M059J (cell line): ENCODE data around the gene AFAP1. TPM values are rescaled to one million over a fixed set of nuclear protein-coding genes. Genes with fewer than 3 reads are reported as not detected.

Source experiments
- DNase-seq: peaks from one replicate; pipeline ENCODE4 v3.0.0-alpha.2; 2012; ENCODE audit warnings: low read depth
- total RNA-seq: library from RNA; depleted of rRNA; stranded (reverse); fragments of >200 nt; shearing (Covaris generic); gene quantifications from 2 replicates; pipeline ENCODE4 v1.2.3, GENCODE V29; 2014; rRNA removed

Gene AFAP1, protein sequence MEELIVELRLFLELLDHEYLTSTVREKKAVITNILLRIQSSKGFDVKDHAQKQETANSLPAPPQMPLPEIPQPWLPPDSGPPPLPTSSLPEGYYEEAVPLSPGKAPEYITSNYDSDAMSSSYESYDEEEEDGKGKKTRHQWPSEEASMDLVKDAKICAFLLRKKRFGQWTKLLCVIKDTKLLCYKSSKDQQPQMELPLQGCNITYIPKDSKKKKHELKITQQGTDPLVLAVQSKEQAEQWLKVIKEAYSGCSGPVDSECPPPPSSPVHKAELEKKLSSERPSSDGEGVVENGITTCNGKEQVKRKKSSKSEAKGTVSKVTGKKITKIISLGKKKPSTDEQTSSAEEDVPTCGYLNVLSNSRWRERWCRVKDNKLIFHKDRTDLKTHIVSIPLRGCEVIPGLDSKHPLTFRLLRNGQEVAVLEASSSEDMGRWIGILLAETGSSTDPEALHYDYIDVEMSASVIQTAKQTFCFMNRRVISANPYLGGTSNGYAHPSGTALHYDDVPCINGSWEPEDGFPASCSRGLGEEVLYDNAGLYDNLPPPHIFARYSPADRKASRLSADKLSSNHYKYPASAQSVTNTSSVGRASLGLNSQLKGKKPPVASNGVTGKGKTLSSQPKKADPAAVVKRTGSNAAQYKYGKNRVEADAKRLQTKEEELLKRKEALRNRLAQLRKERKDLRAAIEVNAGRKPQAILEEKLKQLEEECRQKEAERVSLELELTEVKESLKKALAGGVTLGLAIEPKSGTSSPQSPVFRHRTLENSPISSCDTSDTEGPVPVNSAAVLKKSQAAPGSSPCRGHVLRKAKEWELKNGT
- 38.8 and 53.8 TPM in 2 replicates for total RNA-seq

DNA sequence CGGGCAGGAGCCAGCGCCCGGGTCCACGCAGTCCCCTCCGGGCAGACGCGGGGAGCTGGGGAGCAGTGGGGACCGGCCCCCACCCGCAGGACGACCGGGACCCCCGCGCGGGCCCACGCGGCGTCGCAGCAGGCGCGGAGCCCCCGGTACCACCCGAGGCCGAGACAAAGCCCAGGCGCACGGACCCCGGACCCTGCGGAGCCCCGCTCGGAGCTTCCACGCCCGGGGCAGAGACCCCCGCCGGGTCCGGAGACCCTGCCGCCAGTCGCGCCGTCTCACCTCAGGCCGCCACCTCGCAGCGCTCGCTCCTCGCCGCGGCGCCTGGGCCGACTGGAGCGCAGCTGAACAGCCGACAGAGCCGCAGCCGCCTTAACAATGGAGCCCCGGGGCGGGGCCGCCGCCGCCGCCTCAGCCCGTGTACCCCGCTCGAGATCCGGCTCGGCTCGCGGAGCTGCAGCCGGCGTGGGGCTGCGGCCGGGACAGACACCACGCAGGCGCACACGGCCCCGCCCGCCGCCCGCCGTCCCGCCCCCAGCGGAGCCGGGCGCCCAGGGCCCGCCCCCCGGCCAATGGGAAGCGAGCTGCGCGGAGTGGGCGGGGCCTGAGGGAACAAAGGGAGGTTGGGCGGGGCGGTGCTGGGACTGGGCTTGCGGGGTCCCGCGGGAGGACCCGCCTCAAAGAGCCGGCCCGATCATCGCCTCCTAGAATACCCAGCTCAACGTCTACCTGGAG lies at the start of gene AFAP1:
AFAP1 (minus strand) TSS at position 485 of the 732 bp plus-strand sequence. CDS start 67,783 bp downstream, outside the sequence.
- peak; percentile 80 for DNase-seq

DNA sequence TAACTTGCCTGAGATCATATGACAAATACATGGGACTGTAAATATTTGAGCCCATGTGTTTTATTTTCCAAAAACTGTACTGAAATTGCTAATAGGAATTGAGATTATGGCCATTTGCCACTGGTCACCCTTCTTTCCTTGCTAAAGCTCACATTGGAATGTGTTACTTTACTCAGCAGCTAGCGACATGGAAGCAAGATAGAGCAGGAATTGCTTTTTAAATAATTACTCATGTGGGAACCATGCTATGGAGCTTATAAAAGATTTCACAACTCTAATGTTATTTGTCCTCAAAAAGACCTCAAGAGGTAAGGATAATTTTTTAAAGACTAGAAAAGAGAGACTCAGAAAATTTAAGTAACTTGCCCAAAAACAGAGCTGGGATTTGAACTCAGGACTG lies 48.8 kb upstream of the AFAP1 start:
- DNase-seq: peak; percentile 48

DNA sequence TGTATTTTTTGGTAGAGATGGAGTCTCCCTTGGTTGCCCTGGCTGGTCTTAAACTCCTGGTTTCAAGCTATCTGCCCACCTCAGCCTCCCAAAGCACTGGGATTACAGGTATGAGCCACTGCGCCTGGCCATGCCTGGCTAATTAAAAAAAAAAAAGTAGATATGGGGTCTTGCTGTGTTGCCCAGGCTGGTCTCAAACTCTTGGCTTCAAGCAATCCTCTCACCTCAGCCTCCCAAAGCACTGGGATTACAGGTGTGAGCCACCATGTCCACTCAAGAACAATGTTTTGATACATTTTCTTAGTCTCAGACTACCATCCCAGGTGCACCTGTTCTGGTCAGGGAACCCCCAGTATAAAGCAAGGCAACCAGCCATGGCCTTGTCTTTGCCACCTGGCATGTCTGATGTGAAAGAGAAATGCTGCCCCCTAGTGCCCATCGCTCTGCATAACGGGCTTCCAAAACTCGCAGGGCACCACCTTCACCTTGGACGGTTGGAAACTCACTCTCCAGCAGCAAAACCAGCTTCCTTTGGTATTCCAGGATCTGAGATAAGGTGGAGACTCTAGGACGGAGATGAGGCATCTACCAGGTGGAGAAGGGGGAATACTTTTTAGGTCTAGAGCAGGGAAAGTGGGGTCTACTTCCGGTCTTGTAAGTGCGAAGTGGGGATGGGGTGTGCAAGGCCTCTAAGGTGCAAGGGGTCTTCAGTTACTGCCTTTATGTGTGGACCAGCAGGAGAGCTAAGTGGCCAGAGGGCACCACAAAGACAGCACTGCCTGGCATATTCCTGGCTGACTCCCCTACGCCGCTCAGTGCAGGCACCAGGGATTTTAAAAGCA lies 47.7 kb upstream of the AFAP1 start:
- peak; percentile 66 for DNase-seq

DNA sequence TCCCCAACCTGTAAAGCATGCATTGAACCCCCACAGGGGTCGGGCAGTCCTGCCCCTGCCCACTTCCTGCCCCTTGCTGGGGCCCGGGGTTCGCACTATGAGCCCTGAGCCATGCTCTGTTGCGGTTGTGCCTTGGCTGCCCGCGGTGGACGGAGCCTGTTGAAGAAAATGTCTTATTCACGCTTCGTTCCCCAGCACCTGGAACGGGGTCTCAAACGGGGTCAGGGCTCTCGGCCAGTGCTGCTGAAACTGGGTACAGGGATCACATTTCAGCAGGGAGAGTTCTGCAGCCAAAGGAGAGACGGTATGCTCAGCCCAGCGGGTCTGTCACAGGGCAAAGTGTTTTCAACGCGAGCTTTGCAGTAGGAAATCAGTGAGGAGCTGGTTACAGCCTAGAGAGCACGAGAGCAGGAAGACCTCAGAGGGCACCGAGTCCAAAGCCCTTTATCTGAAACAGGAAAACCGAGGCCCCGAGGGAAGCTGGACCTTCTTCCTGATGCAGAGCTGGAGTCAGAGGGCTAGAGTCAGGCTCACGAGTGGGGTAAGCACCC lies 46.3 kb upstream of the AFAP1 start:
- DNase-seq: peak; percentile 16

DNA sequence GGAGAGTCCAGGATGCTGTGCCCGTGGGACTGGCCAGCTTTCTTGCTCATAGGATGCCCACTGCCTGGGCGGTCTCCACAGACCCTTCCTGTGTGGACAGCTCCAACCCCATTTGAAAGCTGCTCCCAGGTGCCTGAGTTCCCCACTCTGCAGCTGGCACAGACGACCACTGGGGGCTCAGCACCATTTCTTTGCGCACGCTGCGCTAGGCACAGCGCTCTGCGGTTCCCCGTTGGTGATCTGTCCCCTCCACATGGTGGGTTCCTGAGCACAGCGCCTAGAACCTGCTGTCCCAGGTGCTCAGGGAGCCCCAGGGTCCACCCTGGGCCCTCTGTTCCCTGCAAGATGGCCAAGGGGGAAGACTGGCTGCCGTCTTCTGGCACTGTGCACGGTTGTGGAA lies 45.4 kb upstream of the AFAP1 start:
- DNase-seq: no peak

DNA sequence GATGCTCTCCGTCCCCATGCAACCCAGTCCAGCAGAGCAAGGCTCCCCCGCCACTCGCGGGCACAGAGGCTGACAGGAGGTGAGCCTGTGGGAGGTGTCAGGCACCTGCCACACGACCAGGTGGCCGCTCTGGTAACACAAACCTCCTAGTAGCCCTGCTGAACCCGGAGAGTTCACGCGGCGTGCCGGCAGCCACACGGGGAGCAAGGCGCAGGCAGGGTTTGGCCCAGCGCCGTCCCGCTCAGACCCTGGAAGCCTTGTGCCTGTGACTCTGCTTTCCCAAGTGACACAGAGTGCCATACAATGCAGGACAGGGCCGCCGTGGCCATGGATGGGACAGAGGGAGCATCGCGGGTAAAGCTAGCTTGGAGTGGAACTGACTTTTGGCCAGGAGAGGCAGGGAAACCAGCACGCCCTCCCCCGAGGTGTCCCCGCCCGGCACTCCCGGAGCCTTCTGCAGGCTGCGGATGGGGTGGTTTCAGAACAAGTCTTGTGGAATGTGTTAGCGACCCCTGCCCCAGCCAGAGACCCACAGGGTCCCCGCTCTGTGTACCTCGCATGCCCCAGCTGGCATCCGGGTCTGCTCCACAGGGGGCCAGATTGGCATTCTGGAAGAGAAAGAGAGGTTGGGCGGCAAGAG lies 44.7 kb upstream of the AFAP1 start:
- DNase-seq: no peak

DNA sequence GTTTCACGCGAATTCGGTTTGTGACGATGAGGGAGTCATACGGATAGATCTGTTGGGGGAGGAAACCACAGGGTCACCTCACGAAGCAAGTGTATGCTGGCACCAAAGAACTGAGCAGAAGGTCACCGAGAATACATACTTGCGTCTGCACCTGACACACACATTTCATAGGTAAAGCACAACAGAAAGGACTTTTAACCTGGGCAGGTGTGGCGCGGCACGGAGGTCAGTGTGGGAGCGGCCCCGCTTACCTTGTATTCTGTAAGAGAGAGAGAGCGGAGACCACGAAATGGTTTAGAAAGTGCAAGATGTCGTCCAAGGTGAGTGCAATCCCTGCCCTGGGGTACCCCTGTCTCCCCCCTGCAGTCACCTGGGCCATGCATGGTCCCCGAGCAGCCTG lies 43.6 kb upstream of the AFAP1 start:
- DNase-seq: no peak

DNA sequence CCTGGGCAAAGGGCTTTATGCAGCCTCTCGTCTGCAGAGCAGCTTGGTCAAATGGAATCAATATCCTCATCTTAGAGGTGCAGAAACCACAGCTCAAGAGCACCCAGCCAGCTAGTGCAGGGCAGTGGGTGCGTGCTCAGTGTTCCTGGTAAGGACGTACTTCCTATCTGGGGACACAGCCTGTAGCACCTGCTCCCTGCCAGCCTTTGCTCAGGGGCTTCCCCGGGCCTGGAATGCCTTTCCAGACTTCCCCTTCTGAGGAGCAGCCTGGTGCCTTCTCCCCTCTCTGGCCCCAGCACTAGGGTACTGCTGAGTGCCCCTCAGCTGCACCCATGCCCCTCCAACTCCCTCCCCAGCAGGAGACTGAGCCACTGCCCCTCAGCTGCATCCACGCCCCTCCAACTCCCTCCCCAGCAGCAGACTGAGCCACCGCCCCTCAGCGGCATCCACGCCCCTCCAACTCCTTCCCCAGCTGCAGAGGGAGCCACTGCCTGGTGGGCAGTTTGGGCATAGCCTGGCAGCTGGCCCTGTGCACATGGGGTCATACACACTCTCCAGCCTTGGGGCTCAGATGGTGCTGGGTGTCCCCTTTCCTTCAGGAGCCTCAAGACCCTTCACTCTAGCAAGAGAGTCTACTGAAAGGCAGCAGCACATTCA lies 42.2 kb upstream of the AFAP1 start:
- no peak for DNase-seq

DNA sequence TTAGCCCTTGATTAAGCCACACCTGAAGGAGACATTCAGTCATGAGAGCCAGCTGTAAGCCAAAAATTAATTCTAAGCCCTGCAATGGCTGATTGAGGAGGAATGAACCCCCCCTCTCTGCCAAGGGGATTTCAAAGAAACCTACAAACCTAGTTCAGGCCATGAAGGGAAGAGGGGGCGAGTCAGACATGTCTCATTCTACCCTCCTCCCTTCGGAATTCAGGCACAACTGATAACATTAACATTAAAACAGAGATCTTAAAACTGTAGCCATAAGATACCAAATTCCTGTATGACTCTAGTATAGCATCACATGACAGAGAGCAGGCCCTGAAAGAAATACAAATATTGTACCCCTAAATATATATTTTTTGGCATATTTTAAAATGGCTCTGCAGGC lies 40.4 kb upstream of the AFAP1 start:
- DNase-seq: peak; percentile 61

DNA sequence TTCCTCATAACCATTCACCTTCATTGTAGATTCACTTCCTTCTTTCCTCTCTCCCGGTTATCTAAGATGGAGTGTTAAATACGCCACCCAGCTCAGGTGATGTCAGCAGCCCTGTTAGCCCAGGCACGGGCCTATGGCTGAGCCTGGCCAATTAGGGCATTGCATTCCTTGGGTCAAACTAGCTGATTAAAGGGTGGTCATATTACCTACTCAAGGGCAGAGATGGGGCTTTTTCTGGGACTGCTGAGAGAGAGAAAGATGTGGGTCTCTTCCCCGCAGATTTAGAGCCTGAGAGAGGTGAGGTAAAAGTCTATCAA lies 39.9 kb upstream of the AFAP1 start:
- DNase-seq: no peak

DNA sequence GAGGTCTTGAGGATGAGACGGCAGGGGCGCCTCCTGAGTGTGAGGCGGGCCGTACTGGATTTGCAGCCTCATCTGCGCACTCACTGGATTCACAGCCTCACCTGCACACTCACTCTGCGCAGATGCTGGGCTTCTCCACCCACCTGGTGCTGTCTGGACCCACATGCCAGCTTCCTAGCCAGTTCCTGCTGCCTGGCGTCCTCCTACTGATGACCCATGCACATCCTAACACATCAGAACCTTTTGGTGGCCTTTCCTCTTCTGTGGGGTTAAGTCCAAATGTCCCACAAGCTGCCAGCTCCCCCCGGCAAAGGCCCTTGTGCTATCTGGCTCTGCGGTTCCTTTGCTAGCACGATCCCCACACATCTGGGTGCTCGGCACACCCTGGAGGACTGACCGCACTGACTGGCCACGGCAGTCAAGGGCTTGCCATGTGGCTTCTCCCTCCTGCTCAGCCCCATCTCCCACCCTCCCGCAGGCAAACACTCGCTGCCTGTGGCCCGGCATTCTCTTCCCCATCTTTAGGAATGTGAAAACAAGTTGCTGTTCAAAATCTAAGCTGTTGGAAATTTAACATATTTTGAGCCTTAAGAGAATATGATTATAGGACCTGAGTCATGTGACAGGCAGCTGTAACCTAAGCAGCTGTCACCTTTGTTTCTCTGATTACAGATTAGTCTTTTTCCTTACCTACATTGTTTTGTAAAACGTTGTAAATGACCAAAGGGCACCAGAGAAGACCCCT lies 39.4 kb upstream of the AFAP1 start:
- no peak for DNase-seq

DNA sequence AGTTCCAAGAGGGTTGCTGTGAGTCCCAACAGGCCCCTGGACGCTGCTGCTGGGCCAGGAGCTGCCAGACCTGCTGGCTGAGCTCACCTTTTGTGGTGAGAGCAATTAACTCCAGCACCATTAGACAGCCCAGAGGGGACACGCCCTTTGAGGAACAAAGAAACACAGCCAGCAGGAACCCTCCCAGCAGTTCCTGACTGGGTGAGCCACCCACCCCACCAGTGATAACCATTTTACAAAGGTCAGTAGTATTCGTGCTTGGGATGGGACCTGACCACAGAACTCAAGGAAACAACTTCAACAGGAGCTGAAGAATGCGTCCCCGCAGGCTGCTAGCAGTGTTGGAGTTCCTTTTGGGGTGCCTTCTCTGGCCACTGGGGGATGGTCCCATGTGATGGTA lies 38.8 kb upstream of the AFAP1 start:
- DNase-seq: peak; percentile 92

DNA sequence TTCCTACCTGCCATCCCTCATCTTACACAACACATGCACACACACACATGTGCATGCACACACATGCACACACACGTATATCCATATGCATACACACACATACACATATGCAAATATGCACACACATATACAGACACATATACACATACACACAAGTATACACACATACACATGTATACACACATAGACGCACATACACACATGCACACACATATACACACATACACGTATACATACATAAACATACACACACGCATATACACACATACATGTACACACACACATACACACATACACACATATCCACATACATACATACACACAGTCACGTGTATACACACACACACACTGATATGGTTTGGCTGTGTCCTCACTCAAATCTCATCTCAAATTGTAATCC lies 37.0 kb upstream of the AFAP1 start:
- DNase-seq: no peak

DNA sequence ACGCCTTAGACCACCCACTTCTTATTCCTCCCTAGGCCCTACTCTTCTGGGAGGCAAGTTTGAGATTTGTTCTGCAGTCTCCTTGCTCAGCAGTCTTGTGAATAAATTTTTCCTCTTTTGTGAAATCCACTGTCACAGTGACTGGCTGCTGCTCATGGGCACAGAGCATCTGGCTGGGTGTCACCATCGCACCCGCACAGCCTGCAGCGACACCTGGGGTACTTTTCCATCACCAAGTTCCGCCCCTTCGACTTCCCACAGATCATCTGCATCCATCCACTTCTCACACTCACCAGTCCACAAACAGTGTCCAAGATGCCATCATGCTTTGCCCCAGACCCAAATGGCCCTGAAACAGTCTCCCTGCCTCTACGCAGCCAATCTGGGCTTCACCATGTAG lies 36.4 kb upstream of the AFAP1 start:
- no peak for DNase-seq

DNA sequence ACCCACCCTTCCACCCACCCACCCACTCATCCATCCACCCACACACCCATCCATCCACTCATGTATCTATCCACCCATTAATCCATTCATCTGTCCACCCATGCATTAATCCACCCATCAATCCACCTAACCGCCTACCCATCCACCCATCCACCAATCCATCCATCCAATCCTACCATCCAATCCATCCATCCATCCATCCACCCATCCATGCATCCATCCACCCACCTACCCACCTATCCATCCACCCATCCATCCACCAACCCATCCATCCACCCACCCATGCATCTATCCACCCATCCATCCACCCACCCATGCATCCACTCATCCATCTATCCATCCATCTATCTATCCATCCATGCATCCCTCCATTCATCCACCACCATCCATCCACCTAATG lies 34.8 kb upstream of the AFAP1 start:
- DNase-seq: no peak

DNA sequence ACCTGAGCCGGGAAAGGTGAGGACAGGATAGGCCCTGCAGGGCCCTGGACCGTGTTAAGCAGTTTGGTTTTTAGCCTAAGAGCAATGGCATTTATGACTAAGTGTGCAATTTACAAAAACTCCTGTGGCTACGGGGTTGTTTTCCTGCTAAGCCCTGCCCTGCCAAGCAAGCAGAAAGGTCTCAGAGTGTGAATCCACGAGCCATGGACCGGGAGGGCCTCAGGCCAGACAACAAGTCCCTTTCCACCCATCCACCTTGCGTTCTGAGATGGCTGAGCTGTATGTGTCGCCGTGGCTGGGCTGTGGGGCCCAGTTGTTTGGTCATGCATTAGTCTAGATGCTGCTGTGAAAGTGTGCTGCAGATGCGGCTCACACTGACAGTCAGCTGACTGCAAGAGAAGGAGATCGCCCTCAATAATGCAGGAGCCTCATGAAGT lies 33.9 kb upstream of the AFAP1 start:
- peak; percentile 95 for DNase-seq

DNA sequence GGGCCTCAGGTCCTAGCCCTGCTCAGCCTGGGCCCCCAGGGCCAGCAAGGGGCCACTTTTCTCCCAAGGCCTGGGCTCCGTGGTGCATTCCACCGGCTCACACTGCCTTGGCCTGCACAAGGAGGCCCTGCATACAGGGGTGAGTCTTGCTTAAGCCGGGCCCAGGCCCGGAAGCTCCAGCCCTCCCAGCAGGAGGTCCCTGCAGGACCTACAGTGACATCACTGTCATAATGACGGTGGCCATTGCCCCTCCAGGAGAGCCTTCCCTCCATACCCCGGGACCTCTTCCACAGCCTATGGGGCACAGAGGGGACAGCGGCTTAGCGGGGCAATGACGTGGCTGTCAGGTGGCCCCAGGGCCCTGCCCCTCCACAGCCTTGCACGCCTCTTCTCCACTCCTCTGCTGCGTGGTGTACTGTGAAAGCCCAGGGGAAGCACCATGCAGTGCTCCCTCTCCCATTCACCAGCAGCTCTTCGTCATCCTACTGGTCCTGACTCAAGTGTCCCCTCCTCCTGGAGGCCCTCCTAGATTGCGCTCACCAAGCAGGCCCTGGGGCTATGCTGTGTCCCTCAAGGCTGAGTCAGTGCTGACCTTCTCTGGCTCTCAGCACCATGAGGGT lies 32.3 kb upstream of the AFAP1 start:
- DNase-seq: peak; percentile 61

DNA sequence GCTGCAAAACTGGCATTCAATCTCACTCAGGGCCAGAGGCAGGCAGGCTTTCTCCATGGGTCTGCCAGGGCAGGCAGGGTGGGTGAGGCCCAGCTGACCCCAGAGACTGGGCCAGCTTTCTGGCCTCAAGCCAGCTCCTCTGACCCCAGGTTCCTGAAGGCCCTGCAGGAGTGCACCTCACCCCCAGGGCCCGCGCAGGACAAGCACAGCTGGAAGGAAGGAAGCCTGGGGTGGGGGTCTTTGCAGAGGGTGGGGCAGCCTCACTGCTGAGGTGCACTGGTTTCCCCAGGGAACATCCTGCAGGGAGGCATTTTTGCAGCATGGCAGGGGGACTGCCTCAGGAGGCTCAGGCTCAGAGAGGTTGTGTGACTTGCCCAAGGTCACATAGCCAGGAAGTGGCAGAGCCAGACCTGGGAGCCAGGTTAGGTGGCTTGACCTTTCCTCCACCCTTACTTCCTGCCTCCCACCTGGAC lies 31.5 kb upstream of the AFAP1 start:
- DNase-seq: no peak
